Activated gamma-delta T cell treated with Interleukin-2 at 50 U/mL for 16 hours (primary cell): ENCODE data around the gene HOXD8.

Source experiments
- DNase-seq: peaks from one replicate; pipeline ENCODE4 v3.0.0-alpha.2; 2020

The HOXD8 gene

GRCh38 chr2:176117162-176117822, 12.2 kb upstream of the HOXD8 start:
- no peak for DNase-seq

DNA sequence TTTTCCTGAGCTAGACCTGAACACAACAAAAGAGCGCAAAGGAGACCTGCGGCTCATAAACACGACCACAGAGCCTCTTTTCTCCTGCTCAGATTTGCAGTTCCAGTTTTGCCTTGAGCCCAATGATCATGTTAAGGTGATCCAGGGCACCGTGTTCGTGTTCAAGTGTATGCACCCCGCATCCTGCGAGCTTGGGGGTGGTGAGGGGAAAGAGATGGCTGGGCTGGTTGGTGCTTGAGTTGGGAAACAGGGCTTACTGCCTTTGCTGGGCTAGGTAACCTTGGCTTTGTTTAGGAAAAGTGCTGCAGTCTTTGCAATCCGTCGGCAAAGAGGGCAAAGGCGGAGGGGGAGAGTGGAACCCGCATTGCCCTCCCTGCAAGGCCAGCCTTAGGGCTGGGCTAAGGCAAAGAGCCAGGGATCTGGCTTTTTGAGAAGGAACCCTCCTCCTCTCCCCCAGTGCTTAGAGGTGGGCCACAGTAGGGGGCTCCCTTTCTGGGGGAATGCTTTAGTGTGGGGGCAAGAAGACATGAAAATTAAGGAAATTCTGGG, 11.6 kb upstream of the HOXD8 start:
- DNase-seq = no peak

GRCh38 chr2:176118601-176119339, 10.7 kb upstream of the HOXD8 start:
- DNase-seq = no peak

DNA sequence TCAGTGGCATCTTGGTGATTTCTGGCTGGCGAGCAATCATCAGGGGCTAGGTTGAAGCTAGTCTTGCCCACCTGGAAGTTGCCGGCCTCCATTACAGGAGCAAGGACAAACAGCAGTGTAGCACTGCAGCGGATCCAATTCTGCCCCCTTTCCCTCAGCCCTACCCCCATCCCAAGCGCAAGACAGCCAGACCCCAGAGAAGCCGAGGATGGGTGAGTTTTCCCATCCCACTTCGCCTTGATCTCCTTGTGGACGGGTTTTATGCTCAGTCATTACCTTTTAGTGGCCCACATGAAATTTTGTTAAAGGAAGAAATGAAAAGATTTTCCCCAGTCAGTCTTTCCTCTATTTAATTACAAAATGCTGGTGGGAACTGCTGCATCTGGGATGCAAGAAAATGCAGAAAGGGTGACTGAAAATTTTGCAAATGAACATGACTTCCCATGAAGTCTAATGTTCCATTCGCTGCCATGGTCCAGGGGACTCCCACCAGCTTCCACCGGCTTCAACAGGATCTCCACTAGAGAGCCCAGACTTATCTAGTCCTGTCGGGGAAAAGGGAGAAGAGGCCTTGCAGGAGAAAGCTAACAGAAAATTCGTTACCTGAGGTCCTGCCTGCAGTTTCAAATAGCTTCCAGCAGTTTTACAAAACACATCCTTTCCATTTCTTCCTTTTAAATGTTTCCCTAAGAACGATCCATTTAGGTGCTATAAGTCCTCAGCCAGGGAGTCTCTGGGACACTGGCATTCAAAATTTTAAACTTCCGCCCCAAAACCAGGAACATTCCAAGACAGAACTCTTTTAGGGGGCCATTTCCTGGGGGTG, 8.9 kb upstream of the HOXD8 start:
- no peak for DNase-seq

GRCh38 chr2:176121190-176122051, 8.1 kb upstream of the HOXD8 start:
- no peak for DNase-seq

GRCh38 chr2:176122052-176122682, 7.3 kb upstream of the HOXD8 start:
- DNase-seq = no peak

- no peak for DNase-seq
Measured at GRCh38 chr2:176122683-176123410, 6.7 kb upstream of the HOXD8 start, which contains the start of gene HOXD9. Gene HOXD9, plus strand, starts transcription at chr2:176122719. Its CDS starts 50 bp downstream, at chr2:176122769.

DNA sequence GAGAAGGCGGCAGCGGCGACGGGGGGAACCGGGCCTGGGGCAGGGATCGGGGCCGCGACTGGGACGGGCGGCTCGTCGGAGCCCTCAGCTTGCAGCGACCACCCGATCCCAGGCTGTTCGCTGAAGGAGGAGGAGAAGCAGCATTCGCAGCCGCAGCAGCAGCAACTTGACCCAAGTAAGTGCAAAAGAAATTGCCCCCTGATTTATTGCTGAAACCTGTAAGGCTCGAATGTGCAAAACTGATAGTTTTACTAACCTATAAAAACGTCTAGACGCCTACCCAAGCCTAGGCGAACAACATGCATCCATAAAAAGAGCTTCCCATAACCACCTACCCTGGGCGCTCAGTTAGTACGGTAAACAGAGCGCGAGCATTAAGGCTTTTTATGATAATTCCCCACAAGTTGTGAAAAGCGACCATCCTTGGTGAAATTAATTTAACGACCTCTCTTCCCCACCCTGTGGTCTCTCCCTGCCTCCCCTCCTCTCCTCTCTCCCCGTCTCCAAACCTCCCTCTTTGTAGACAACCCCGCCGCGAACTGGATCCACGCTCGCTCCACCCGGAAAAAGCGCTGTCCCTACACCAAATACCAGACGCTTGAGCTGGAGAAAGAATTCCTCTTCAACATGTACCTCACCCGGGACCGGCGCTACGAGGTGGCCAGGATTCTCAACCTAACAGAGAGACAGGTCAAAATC, 5.9 kb upstream of the HOXD8 start:
- DNase-seq = no peak

- DNase-seq = no peak
Measured at GRCh38 chr2:176124110-176124946, 5.2 kb upstream of the HOXD8 start.

DNA sequence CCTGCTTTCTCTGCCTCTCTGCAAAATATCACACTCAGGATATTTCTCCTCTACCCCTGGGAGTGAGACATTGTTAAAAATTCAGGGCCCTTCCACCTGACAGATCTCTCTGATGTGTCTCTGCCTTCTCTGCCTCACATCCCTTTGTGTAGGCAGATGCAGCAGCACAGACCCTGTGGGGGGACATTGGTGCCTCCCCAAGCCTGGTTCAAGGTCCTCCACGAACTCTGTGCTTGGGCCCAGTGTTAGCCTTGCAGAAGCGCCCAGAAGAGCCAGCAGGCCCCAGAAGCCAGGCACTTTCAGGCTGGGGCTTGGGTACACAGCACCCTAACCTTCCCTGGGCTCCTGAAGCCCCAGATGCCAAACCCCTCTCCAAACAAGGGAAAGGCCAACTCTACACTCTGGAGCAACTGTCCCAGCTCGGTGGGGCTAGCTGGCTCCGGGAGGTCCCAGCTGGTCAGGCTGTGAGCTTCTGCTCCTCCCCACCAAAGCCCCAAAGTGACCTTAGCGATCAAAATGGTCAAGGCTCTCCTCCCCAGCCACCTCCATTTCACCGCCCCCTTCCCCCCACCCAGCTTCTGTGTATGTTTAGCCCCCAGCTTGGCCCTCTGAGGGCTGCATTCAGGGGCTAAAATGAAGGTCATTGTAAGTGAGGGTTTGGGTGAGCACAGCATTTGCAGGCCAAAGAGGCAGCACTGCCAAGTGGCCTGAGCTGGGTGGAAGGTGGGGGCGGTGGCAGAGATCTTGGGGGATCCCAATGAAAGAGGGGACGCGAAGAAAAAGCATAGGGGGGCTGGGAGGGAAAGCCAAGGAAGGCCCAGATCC, 4.3 kb upstream of the HOXD8 start:
- DNase-seq = no peak

DNA sequence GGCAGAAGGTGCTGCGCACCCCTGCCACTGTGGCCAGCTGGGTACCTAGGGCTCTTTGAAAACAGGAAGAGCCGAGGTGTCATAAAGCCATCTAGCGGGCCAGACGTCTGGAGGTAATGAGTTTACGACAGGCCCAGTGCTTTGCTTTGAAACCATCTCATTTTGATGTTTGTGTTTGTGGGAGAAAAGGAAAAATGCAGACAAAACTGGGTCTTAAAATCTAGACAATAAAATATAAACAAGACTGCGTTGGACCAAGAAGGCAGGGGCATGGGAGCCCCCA, 3.8 kb upstream of the HOXD8 start:
- no peak for DNase-seq

DNA sequence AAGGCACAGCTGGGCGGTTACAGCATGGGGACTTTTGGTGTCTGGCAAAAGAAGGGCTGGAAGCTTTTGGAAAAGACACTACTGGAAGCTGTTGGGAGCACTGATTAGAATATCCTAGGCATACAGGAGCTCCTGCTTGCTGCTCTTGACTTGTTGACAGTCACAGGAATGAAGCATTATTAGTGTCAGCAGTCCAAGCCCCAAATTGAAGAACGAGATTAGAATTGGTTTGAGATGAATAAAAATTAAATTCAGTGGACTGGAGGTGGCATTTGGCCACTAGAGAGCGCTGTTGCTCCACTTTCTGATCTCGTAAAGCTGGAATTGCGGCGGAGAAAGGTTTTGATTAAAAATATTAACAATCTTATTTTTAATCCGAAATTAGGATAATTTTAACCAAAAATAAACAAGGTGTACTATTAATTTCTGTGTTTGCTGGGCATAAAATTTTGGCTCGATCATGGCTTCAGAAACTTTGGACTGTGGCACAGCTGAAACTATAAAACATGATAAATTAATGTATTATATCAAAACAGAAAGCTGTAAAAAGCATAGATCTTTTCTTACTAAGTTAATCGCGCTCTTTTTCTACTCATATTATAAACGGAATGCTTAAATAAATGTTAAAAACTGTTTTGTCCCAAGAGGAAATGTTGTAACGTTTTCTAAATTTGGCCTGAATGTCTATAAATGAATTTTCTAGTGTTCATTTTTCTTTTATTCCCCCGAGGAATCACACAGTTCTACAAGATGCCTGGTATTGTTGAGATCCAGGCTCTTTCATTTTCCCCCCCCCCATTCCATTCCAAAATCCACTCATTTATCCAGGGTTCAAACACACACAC, 2.4 kb upstream of the HOXD8 start:
- DNase-seq = peak; percentile 66

GRCh38 chr2:176127774-176128072, 1.8 kb upstream of the HOXD8 start:
- DNase-seq = no peak

DNA sequence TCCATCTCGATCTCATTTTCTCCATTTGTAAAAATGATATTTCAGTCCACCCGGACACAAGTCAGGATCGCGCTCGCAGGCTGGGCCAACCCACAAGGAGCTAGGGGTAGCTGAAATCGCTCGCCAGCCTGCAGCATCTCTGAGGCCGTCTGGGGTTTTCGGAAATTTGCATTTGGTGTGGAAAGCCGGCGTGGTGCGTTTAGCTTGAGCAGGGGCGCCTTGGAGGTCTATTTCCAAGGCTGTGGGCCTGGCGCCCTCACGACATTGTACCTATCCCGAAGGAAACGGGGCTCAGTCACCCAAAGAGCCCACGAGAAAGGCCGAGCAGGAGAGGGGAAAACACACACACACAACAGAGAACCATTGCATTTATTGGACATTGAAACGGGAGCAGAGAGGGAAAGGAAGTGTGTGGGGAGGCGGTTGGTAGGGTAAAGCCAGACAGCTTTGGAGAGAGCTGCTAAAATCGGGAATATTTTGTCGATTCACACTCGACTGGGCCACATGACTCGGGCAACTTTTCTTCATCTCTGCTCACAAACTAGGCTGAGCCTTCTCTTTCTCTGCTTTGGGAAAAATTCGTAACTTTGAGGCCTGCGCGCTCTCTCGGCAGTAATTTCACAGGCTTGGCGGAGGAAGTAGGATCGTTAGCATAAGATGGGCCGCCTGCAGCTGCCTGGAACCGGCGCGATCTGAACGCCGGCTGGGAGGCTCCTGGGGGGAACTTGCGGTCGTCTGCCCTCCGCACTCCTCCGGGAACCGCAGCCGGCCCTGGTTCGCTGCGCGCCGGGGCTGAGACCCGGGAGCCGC, 1.1 kb upstream of the HOXD8 start:
- DNase-seq = no peak

GRCh38 chr2:176129813-176130146, 275 bp downstream of the HOXD8 start:
- DNase-seq = no peak

- DNase-seq = no peak
Measured at GRCh38 chr2:176130147-176130956, 847 bp downstream of the HOXD8 start.
